ENCODE data around the gene NDRG2.
"Not testable (repeated sequence)": the region's sequence is repeated elsewhere in the genome, so short reads cannot be mapped to it uniquely, and the experiment has no call there.

NDRG2 gene

DNA sequence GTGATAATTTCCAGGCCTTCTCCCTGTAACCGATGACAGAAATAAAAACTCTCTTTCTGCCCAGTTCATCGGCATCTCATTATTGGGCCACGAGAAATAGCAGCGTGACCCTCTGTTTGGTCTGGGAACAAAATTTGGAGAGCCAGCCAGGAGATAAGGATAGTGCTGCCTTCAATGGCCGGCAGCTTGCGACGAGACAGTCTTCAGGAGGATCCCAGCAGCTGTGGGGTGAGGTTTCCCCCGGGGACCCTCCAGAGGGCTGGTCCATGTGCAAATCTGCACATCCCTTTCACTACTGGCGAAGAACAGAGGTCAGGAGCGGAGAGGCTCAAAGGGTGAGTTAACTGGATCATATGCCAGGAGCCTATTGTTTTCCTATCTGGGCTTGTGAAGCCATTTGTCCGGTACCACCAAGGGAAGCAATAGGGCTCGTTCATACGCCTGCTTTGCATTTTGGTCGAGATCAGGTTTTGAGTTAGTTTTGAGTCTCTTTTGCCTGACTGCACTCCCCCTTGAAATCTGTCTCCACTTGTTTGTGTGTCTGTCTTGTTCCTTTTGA is 21.0 kb downstream of the NDRG2 start:
- no peak for DNase-seq

DNA sequence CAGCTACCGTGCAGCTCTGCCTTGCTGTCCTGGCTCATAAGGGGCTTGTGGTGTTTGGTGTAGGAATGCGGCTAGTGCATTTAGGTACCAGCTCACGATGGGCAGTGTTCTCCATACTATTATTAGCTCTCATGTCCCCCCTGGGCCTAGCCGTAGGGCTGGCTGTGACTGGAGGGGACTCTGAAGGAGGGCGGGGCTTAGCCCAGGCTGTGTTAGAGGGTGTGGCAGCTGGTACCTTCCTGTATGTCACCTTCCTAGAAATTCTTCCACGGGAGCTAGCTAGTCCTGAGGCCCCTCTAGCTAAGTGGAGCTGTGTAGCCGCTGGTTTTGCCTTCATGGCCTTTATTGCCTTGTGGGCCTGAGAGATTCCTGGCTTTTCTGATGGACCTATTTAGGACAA is 23.6 kb downstream of the NDRG2 start:
- DNase-seq: no peak

DNA sequence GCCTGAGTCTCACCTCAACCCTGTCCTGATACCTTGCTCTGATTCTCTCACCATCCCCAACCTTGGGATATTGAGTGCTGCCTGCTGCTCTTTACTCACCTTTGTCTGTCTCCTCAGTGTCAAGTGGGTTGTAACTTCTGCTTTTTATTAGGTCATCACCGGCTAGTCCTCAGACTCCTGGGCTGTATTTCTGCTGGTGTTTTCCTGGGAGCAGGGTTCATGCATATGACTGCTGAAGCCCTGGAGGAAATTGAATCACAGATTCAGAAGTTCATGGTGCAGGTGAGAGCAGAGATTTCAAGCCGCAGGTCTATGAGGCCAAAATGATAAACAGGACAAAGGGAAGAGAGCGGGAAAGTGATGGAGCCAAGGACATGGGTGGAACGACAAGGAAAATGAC is 25.3 kb downstream of the NDRG2 start:
- no peak for DNase-seq

DNA sequence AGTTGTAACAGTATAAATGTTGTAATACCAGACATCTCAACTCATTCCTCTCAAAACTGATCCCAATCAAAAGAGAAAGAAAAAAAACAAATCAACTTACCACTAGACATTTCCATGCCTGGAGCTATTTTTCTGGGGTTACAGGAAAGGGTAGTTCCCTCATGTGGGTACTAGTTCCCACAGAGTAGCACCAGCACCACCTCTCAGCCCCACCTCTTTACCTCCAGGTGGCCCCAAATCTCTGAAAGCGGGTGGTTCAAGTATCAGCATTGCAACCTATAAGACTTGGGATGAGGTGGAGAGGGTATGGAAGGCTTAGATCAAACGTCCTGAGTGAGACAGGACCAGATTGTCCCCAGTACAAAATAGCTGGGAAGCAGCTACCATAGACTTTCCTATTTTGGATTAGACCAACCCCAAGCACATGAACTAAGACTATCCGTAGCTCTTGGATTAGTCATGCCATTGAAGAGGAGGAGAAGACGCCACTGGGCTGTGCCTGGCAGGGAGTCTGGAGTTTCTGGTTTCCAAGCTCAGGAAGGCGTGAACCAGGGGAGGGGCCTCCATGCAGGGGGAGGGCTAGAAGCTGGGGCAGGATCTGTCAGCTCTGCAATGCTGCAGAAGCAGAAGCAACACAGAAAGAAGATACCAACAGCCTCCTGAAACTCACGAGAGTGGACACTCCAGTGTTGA is 26.0 kb downstream of the NDRG2 start, which contains the start of gene SLC39A2:
SLC39A2 (plus strand) TSS at position 620 of the 693 bp plus-strand sequence. CDS start 154 bp downstream, outside the sequence.
- peak; percentile 73 for DNase-seq

DNA sequence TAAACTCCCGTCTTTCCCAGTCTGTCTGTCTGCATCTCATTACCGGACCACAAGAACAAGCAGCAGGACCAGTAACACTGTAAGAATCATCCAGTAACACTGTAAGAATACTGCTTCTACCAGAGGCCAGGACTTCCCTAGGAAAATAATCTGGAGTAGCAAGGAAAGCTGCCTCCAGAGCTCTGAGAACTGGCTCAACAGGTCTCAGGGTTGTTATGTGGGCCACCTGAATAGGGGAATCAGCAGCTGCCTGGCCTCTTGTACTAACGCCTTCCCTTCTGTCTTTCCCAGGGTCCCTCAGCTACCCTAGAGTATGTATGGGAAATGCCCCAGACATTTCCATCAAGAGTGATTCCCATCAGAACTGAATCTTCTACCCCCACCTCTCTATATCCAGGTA is 26.7 kb downstream of the NDRG2 start:
- no peak for DNase-seq

DNA sequence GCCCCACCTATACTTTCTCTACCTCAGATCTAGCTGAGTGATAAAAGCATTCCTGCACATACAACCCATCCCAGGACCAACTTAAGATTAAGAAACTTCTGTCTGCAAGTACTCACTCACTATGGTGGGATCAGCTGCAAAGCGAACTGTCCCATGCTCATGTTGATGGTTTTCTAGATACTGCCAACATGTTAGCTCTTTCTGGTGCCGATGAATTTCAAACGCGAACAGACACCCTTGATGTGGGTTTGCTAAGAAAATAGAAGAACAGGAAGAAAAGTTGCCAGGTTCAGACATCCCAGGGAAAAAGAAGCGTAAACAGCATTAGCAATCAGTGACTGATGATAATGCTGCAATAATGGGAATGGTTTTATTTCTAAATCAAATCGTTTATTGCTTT is 27.3 kb downstream of the NDRG2 start:
- DNase-seq: no peak

DNA sequence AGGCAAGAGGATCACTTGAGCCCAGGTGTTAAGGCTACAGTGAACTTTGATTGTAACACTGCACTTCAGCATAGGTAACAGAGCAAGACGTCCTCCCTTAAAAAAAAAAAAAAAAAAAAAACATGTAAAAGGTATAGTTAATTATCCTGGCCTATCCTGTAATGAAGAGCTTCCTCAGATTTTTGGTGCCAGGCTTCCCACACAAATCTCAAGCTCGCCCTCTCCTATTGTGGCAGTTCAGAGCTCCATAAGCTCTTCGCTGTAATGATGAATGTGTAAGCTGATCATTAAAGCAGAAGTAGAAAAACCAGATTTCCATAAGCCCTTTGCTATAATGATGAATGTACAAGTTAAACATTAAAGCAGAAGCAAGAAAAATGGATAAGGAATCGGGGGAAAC is 27.7 kb downstream of the NDRG2 start:
- no peak for DNase-seq

DNA sequence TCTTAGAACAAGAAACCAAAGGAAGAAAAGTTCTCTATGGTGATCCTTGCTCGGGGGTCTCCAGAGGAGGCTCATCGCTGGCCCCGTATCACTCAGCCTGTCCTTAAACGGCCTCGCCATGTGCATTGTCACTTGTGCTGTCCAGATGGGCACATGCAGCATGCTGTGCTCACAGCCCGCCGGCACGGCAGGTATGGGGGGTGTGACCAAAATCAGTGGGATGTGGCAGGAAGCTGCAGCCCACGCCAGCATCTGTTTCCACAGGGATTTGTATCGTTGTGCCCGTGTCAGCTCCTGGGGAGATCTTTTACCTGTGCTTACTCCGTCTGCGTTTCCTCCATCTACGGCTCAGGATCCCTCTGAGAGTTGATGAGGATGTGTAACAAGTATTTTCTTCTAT is 28.3 kb downstream of the NDRG2 start:
- DNase-seq: no peak

DNA sequence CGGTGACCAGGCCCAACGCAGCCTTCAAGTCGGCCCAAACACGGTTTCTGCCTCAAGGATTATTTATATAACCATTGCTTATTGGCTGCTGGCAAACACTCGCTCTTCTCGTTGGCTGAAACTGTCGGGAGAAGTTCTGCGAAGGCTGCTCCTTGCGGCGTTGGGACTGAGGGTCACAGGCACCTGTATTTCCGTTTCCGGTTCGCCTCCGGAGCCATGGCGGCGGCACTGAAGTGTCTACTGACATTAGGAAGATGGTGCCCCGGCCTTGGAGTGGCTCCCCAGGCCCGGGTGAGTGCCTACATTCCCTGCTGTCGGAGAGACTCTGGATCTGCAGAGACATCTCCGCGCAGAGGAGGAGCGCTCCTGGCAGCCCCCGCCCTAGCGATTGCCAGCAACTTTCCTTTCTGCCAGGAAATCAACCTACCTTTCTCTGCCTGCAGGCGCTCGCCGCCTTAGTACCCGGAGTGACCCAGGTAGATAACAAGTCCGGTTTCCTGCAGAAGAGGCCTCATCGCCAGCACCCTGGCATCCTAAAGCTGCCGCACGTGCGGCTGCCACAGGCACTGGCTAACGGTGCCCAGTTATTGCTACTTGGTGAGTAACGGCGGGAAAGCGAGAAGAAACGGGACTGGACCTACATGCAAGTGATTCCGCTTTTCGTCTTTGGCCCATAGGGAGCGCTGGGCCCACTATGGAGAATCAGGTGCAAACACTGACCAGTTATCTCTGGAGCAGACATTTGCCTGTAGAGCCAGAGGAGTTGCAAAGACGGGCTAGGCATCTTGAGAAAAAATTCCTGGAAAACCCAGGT is 34.9 kb downstream of the NDRG2 start, which contains the start of gene METTL17:
METTL17 (plus strand) TSS at position 194 of the 814 bp plus-strand sequence; CDS start at position 217, 23 bp downstream.
- DNase-seq: peak; percentile 98

DNA sequence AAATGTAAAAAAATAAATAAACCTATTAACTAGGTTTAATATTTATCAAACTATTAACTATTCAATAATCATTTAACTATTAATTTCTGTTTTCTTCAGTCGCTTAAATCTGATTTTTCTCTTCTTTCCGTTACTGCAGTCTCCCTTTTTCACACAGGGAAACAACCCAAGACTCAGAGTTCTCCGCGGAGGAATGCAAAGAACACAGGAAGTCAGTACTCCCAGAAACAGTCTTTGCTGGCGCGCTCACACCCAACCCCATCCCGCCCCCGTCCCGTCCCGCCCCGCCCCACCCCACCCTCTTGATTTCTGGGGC is 35.4 kb downstream of the NDRG2 start:
- DNase-seq: no peak

DNA sequence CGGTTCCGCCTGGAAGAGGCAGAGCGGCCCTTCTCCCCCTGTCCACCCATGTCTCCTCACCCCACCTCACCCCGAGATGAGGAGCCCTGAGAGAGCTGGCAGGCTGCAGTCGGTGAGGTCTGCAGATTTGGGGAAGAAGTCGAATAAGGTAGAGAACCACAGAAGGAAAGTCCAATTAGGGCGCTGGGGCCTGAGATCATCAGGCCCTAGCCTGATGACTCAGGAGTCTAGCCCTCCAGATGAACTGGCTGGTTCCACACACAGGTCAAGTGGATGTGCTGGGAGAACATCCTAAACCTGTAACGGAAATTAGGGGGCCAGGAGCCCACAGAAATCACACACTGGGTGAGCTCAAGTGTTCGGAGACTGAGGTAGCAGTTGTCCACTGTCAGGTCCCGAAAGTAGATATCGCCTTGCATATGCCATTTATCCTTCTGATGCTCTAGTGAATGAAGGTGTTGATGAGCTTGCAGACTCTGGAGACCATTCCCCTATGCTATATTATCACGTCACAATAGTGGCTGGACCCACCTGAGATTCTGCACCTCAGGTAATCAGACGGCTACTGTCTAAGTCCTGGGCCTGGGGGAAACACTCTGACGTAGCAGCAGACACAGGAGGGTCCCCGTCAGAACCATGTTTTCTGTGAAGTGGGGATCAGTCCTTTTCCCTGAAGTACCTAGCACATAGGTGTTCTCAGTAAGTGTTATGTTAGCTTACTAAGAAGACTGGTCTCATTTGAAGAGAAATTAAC is 36.0 kb downstream of the NDRG2 start:
- no peak for DNase-seq

DNA sequence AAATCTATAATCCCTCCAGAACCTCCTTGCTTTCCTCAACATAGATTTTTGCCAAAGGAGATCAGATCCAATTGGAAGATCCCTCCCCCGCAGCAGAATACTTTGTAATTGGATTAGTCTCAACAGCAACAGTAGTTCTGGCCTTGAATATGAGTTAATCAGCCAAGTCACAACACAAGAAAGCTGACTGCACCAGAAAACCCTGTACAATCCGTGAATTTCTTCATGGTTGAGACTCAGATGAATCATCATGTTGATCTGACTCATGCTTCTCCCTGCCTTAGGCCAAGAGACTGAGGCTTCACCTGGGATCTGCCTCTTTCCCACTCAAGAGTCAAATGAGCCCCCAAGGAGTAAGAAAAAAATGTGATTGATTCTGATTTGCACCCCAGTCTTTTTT is 38.0 kb downstream of the NDRG2 start:
- DNase-seq: peak; percentile 94

DNA sequence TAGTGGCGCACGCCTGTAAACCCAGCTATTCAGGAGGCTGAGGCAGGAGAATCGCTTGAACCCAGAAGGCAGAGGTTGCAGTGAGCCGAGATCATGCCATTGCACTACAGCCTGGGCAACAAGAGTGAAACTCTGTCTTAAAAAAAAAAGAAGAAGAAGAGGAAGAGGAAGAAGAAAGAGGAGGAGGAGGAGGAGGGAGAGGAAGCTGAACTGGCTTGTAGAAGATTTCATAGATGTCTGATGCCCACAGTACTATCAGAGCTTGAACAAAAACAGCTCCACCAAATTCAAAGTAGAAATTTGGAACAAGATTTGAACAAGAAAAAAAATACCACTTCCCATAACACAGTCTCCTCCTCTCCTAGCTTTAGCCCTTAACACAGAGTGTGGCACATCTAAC is 39.2 kb downstream of the NDRG2 start:
- not testable (repeated sequence) for DNase-seq

DNA sequence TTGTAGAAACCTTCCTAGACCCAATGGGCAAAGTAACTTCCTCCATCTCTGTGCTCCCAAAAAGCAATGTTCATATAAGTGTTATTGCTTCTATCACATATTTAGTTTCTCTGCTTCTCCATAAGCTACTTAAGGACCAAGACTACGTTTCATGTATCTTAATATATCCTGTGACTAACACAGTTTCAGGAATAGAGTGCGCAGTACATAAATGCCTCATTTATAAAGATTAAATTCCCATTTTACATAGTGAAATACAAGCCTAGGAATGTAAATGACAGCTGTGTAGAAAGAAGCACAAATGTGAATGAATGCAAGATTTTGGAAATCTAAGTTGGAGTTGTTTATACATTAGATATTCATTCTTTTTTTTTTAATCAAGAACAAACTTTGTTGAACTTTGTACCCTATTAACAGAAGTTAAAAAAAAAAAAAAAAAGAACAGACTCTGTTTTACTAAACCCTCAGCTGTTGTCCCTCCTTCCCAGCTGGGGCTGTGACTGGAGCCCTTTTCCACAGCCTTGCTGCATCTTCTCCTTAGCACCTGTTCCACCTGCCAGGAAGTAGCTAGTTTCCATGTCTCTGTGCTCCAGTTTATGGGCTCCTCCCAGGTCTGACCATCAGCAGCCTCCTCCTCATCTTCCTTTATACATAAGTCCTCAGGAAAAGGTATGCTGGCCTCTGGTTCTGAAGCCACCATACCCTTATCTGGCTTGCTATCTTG is 42.1 kb downstream of the NDRG2 start:
- DNase-seq: no peak

DNA sequence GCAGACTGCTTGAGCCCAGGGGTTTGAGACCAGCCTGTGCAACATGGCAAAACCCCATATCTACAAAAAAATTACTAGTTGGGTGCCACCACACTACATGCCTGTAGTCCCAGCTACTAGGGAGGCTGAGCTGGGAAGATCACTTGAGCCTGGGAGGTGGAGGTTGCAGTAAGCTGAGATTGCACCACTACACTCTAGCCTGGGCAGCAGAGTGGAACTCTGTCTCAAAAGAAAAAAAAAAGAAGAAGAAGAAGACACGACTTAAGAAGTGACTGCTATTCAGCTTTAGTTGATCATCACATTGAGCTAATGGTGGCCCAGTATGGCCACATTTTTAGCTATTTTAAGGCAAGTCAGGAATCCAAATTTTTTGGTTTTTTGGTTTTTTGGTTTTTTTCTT is 44.0 kb downstream of the NDRG2 start:
- no peak for DNase-seq

DNA sequence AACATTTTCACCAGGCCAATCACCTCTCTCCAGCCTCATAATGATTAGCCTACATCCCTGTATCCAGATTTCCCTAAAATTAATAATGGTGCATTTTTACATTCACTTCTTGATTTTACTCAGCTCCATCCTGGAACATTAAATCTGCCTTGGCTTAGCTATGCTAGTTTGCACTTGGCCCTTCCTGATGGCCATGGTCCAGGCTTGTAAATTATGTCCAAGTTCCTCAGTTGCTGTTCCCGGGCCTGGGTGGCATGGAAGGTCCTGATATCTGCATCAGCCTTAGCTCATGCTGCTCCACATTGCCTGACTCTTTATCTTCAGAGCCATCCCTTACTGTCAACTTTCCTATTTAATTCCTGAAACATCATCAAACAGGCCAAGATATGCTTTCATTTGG is 46.2 kb downstream of the NDRG2 start:
- no peak for DNase-seq

DNA sequence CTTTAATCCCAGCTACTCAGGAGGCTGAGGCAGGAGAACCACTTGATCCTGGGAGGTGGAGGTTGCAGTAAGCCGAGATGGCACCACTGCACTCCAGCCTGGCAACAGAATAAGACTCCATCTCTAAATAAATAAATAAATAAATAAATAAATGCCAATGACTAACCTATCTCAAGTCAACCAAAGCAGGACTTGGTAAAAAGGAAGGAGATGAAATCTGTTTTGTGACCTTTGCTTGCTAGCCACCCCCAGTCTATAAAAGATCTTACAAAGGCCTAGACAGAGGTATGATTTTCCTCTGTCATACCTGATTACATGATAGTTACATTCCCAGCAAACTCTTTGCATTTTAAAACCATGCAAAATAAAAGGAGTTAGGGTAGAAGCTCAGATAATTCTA is 48.6 kb downstream of the NDRG2 start:
- no peak for DNase-seq

DNA sequence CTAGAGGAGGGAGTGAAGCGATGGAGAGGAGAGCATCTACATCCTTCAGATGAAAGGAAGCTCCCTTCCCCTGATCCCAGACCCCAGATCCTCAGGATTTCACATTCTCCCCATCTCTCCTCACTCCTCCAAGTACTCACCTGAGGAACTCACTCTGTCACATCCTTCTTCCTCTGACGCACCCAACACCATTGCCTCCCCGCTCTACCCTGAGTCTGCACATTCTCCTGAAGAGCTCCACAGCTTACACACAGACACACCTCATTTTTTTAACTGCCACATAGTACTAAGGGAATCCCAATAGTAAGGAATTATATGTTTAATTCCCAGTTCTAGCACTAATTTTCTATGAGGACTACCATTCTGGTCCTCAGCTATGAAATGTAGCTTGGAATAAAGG is 51.4 kb downstream of the NDRG2 start:
- DNase-seq: no peak

DNA sequence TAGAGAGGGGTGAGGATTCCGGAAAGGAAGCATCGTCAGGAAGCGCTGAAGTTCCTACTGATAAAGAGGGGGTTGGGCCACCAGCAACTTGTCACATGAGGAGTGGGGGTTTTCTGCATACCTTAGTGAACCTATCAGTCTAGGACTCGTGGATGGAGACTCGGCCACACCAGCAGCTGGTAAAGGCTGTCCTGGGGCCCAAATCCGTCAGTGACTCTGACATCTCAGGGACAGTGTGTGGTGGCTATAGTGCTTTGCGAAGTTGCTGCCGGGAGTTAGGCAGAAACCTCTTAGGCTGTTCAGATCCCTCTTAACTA is 53.2 kb downstream of the NDRG2 start:
- no peak for DNase-seq

DNA sequence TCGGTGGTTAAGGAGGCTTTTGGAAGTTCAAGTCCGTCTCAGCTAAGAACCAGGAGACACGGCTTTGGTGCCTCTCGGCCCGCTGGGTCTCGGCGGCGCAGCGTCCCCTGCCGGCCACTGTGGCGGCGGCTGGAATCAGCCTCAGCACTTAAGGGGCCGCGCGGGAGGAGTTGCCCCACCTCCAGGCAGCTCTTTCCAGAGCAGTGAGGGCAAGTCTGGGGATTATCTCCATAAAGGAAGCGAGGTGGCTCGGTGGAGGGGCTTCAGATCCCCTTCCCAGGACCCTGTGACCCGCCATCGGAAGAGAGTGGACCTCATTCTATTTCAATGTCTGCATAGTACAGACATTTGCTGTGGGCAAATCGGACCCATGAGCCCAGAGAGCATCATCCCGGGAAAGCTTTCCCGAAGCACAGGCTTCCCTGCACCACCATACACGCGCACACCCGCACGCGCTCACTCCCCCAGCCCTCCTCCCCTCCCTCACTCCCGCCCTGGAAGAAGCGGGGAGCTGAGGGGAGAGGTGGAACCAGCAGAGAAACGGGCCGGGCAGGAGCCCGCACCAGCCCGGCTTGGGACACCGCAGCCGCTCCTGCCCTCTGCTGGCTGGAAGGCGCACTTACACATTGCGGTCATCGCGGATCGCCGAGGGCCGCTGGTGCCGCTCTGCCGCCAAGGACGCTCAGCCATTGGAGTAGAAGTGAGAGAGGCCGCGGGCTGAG is 53.7 kb downstream of the NDRG2 start:
- DNase-seq: peak; percentile 84

DNA sequence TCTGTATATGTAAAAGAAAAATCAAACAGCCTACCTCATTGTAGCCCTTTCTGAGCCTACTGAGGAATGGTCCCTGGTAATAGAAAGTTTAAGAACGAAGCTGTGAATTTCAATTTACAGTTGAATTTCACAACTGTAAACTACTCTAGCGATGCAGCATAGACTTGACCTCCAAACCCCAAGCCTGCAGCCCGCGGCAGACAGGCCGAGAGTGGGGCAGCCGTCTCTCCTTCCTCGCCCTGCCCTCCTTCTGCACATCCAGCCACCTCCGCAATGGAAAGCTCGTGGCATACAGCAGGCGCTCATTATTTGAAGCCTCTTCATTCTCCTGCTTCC is 54.2 kb downstream of the NDRG2 start:
- no peak for DNase-seq

DNA sequence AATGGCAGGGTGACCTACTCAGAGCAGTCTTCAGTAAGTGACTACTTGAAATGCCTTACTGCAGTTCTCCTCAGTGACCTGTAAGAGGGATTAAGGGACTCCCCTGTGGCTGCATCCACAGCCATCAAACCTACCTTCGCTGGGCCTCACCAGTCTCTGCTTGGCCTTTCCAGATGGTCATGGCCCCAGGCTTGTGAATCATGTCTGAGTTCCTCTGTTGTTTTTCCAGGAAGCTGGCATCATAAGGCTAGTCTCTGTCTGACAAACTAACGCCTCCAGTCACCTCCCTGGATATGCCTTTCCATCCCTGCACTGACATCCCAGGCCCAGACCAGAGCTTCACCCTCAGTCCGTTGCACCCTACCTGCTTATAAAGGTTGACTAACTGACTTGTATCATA is 55.5 kb downstream of the NDRG2 start:
- DNase-seq: no peak
